ENCODE data around the gene PLCB1.

PLCB1 gene

GRCh38 chr20:8315639-8316573 lies 183.8 kb downstream of the PLCB1 start:
- no peak for TF ChIP-seq CTCF (conservative IDR thresholded peaks at IDR 0.05; ENCODE audit: control insufficient read depth, insufficient read depth, low read depth, low read length)
- no peak overlapping the region for H3K4me3 ChIP-seq (ENCODE audit: control insufficient read depth, low read depth, low read length)
- no peak for DNase-seq (ENCODE audit: low read depth)

GRCh38 chr20:8317448-8317847 lies 185.4 kb downstream of the PLCB1 start:
- no peak overlapping the region for H3K4me3 ChIP-seq (ENCODE audit: control insufficient read depth, low read depth, low read length)
- no peak for TF ChIP-seq CTCF (conservative IDR thresholded peaks at IDR 0.05; ENCODE audit: control insufficient read depth, insufficient read depth, low read depth, low read length)
- DNase-seq (ENCODE audit: low read depth) = no peak

GRCh38 chr20:8318965-8319625 lies 187.0 kb downstream of the PLCB1 start:
- no peak for TF ChIP-seq CTCF (conservative IDR thresholded peaks at IDR 0.05; ENCODE audit: control insufficient read depth, insufficient read depth, low read depth, low read length)
- H3K4me3 ChIP-seq (ENCODE audit: control insufficient read depth, low read depth, low read length) = no peak overlapping the region
- DNase-seq (ENCODE audit: low read depth) = no peak

GRCh38 chr20:8320306-8320705 lies 188.2 kb downstream of the PLCB1 start:
- no peak for DNase-seq (ENCODE audit: low read depth)
- H3K4me3 ChIP-seq (ENCODE audit: control insufficient read depth, low read depth, low read length) = no peak overlapping the region
- no peak for TF ChIP-seq CTCF (conservative IDR thresholded peaks at IDR 0.05; ENCODE audit: control insufficient read depth, insufficient read depth, low read depth, low read length)

GRCh38 chr20:8321001-8321400 lies 188.9 kb downstream of the PLCB1 start:
- TF ChIP-seq CTCF (conservative IDR thresholded peaks at IDR 0.05; ENCODE audit: control insufficient read depth, insufficient read depth, low read depth, low read length) = no peak
- H3K4me3 ChIP-seq (ENCODE audit: control insufficient read depth, low read depth, low read length) = no peak overlapping the region
- DNase-seq (ENCODE audit: low read depth) = no peak

GRCh38 chr20:8322662-8323217 lies 190.7 kb downstream of the PLCB1 start:
- DNase-seq (ENCODE audit: low read depth) = no peak
- no peak for TF ChIP-seq CTCF (conservative IDR thresholded peaks at IDR 0.05; ENCODE audit: control insufficient read depth, insufficient read depth, low read depth, low read length)
- H3K4me3 ChIP-seq (ENCODE audit: control insufficient read depth, low read depth, low read length) = no peak overlapping the region

Measured in fibroblast of mammary gland (primary cell).